GM08714 (cell line): ENCODE measurements around the gene PKN3.
"Not testable (repeated sequence)": the region's sequence is repeated elsewhere in the genome, so short reads cannot be mapped to it uniquely, and the experiment has no call there.

Source experiments
- H3K4me3 ChIP-seq: fragments of 200-500 bp; sonication (Bioruptor generic); 2 replicates; pipeline ENCODE4 v1.5.1; 2014; ENCODE audit warnings: mild to moderate bottlenecking, low read length, inconsistent platforms
- ZNF274 ChIP-seq: IDR thresholded peaks from 2 replicates; pipeline ENCODE4 v1.6.1; 2012; ENCODE audit warnings: mild to moderate bottlenecking, low read depth, low read length

The PKN3 gene

GRCh38 chr9:128702445-128702948 lies at the start of gene PKN3:
PKN3 (plus strand) TSS chr9:128702503; CDS start chr9:128702916, 413 bp downstream.
- no peak for TF ChIP-seq ZNF274
- peak within 1 kb of the TSS; percentile 75 for H3K4me3 ChIP-seq

- H3K4me3 ChIP-seq: no peak overlapping the region
- TF ChIP-seq ZNF274: no peak
These were observed 48.4 kb upstream of the PKN3 start for GRCh38 chr9:128653908-128654307.

- TF ChIP-seq ZNF274: no peak
- H3K4me3 ChIP-seq: no peak overlapping the region
These were observed 47.8 kb upstream of the PKN3 start for GRCh38 chr9:128654481-128654880.

GRCh38 chr9:128656416-128657343 lies 45.6 kb upstream of the PKN3 start, which contains the start of gene DYNC2I2:
DYNC2I2 (minus strand) TSS chr9:128656847; CDS start chr9:128656726, 121 bp downstream.
- peak within 1 kb of the TSS; percentile 73 for H3K4me3 ChIP-seq
- TF ChIP-seq ZNF274: no peak

- TF ChIP-seq ZNF274: no peak
- H3K4me3 ChIP-seq: no peak overlapping the region
These were observed 45.0 kb upstream of the PKN3 start for GRCh38 chr9:128657344-128657704.

- no peak for TF ChIP-seq ZNF274
- no peak overlapping the region for H3K4me3 ChIP-seq
These were observed 44.5 kb upstream of the PKN3 start for GRCh38 chr9:128657796-128658195.

GRCh38 chr9:128666481-128666941 lies 35.8 kb upstream of the PKN3 start:
- not testable (repeated sequence) for H3K4me3 ChIP-seq

GRCh38 chr9:128669786-128670185 lies 32.5 kb upstream of the PKN3 start:
- no peak for TF ChIP-seq ZNF274

GRCh38 chr9:128675382-128675781 lies 26.9 kb upstream of the PKN3 start:
- H3K4me3 ChIP-seq: no peak overlapping the region
- TF ChIP-seq ZNF274: no peak

More at GRCh38 chr9:128669786-128670185, 32.5 kb upstream of the PKN3 start:
- H3K4me3 ChIP-seq: no peak overlapping the region

- H3K4me3 ChIP-seq: no peak overlapping the region
- TF ChIP-seq ZNF274: no peak
These were observed 24.5 kb upstream of the PKN3 start for GRCh38 chr9:128677794-128678193.

- peak overlapping the region; percentile 83 for H3K4me3 ChIP-seq
- no peak for TF ChIP-seq ZNF274
These were observed 18.8 kb upstream of the PKN3 start for GRCh38 chr9:128683340-128684064.

GRCh38 chr9:128684065-128684324 lies 18.3 kb upstream of the PKN3 start:
- H3K4me3 ChIP-seq: peak overlapping the region; percentile 83
- TF ChIP-seq ZNF274: no peak

- no peak for TF ChIP-seq ZNF274
- peak overlapping the region; percentile 83 for H3K4me3 ChIP-seq
These were observed 17.7 kb upstream of the PKN3 start for GRCh38 chr9:128684325-128685199.
